Measurements from ENCODE around the gene CLSTN3. TPM values are rescaled to one million over a fixed set of nuclear protein-coding genes. Genes with fewer than 3 reads are reported as not detected.

CLSTN3 gene
- total and polyA plus RNA-seq, 2 of the 8 experiments (the other 6 are each of a cell fraction or from before 2014, with no cell fraction given) = 20.4 to 26.3 TPM

- TF ChIP-seq RNF2 (IDR thresholded peaks at IDR 0.05; ENCODE audit: borderline replicate concordance, low read depth, low read length, missing control alignments, poor library complexity, severe bottlenecking) (no peak), KDM4A (IDR thresholded peaks at IDR 0.05; ENCODE audit: low read depth, low read length, severe bottlenecking) (no peak), ASH2L (IDR thresholded peaks at IDR 0.05; ENCODE audit: low read length) (no peak), EP300 (IDR thresholded peaks at IDR 0.05; ENCODE audit: borderline replicate concordance in 1 of 2, low read depth in 2 of 2, low read length in 2 of 2) (no peak)
Measured at GRCh38 chr12:7123806-7124522, 6.2 kb upstream of the CLSTN3 start (continued).
